HFF-Myc (cell line): Measurements from ENCODE around the gene NTM.
A peak's percentile ranks its signal among the peaks of the same experiment; 100 is the strongest.

Source experiments
- DNase-seq: peaks from one replicate; pipeline ENCODE4 v3.0.0-alpha.2; 2011; ENCODE audit warnings: low read depth; ENCODE audit errors: extremely low read depth
- H3K4me3 ChIP-seq: replicated peaks from 2 replicates; pipeline ENCODE4 v1.5.1; 2011; ENCODE audit warnings: low read depth, mild to moderate bottlenecking, control low read depth, low read length
- CTCF ChIP-seq: IDR thresholded peaks from 2 replicates; pipeline ENCODE4 v1.5.1; 2012; ENCODE audit warnings: mild to moderate bottlenecking, low read depth, low read length, control low read depth; ENCODE audit errors: missing control alignments

The NTM gene

GRCh38 chr11:132125988-132126871 is 755.8 kb downstream of the NTM start:
- peak overlapping the region; percentile 30 for H3K4me3 ChIP-seq
- TF ChIP-seq CTCF: no peak
- DNase-seq: no peak

- peak overlapping the region; percentile 30 for H3K4me3 ChIP-seq
- TF ChIP-seq CTCF: peak; percentile 80
- peak; percentile 85 for DNase-seq
These were observed 756.8 kb downstream of the NTM start for GRCh38 chr11:132126973-132127899.

GRCh38 chr11:132127900-132128288 is 757.5 kb downstream of the NTM start:
- DNase-seq: no peak
- TF ChIP-seq CTCF: no peak
- H3K4me3 ChIP-seq: no peak overlapping the region

- DNase-seq: no peak
- no peak for TF ChIP-seq CTCF
- no peak overlapping the region for H3K4me3 ChIP-seq
These were observed 760.6 kb downstream of the NTM start for GRCh38 chr11:132131047-132131446.

- DNase-seq: no peak
- TF ChIP-seq CTCF: no peak
- H3K4me3 ChIP-seq: no peak overlapping the region
These were observed 761.5 kb downstream of the NTM start for GRCh38 chr11:132131961-132132360.

GRCh38 chr11:132134322-132134721 is 763.9 kb downstream of the NTM start:
- DNase-seq: no peak
- TF ChIP-seq CTCF: no peak
- H3K4me3 ChIP-seq: no peak overlapping the region
